B cell (primary cell): Measurements from ENCODE around the gene CPPED1.

Experiments
- CTCF ChIP-seq: fragments of 200-600 bp; IDR thresholded peaks from one replicate; pipeline ENCODE4 v1.8.0; 2022; ENCODE audit warnings: antibody characterized with exemption, mild to moderate bottlenecking
- EZH2 ChIP-seq: IDR thresholded peaks from 2 replicates; pipeline ENCODE4 v1.6.1; 2012; ENCODE audit warnings: borderline replicate concordance, low read depth, mild to moderate bottlenecking, moderate library complexity, low read length; ENCODE audit not compliant: insufficient read depth, poor library complexity, severe bottlenecking

- TF ChIP-seq CTCF (no peak), EZH2 (no peak)
These were observed 97.1 kb downstream of the CPPED1 start for GRCh38 chr16:12706628-12707027.
